ENCODE measurements around the gene ARHGAP45.

GRCh38 chr19:1118999-1119398 lies 52.0 kb downstream of the ARHGAP45 start:
- TF ChIP-seq CTCF (conservative IDR thresholded peaks at IDR 0.05; ENCODE audit: low read depth, low read length) (no peak), EZH2phosphoT487 (IDR thresholded peaks at IDR 0.05; ENCODE audit: borderline replicate concordance, low read length) (no peak), EZH2 (IDR thresholded peaks at IDR 0.05; ENCODE audit: low read length, unreplicated experiment) (no peak)
